GDM1 (cell line): Measurements from ENCODE around the gene GRB7.

Experiments used
- DNase-seq: peaks from one replicate; lab custom pipeline; 2025; lab: John Stamatoyannopoulos, UW

Gene GRB7

DNA sequence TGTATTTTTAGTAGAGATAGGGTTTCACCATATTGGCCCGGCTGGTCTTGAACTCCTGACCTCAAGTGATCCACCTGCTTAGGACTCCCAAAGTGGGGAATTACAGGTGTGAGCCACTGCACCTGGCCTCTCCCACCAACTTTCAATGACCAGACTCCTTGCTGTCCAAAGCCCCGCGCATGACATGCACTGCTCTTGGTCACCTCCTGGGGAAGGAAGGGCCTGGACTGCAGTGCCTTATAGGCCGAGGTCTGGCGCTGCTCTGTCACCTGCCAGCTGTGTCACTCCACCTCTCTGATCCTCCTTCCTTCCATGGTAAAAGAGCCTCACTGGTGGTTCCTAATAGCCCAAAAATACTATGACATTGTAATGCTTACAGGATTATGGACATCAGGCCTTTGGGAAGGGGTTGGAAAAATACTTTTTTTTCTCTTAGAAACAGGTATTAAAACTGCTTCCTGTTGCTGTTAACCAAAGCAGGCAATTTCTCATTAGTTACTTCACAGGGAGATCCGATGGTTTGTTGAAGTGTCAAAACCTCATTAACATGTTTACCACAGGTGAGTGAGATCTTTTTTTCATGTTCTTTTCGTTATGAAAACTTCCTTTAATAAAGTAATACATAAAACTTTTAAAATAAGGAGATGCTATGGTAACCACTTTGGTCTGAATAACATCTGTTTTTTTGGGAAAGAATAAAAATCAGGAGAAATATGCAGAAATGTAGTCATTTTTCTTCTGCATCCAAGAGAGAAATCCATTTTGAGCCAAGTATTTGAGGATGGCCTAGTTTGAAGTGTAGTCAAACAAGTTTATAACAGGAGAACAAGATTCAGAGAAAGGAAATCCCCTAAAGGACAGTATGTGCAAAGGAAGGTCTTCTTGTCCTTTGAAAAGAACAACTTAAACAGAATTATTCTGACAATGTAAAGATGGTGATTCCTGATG is 35.5 kb downstream of the GRB7 start:
- no peak for DNase-seq

DNA sequence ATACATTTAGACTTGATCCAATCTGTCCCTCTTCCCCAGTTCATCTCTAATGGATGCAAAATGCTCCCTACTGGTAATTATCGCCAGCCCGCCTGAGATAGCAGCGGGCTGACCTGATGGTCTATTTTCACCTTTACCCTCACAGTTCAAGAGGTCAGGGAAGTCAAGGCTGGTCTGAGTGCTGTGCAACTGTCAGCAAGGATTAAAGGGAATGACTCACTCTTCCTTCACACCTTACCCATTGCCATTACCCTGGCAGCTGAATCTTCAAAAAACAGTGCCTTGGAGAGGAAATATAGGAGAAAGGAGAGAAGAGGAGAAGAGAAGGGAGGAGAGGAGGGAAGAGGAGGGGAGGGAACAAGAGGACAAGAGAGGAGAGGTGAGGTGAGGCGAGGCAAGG is 36.3 kb downstream of the GRB7 start:
- DNase-seq, result no peak

DNA sequence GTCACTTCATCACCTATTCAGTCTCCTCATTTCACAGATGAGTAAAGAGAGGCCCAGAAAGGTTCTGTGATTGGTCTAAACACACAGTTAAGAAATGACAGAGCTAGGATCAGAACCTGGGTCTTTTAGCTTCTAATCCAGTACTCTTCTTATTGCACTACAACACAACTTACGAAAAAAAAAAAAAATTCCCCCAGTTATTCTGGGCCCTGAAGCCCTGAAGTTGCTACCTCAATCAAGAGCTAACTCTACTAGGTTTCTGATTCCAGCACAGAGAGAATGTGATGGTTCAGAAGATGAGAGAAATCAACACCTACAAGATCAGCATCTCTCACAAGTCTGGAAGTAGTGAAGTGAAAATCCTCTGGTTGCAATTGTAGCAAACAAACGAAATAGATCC is 37.3 kb downstream of the GRB7 start:
- no peak for DNase-seq

DNA sequence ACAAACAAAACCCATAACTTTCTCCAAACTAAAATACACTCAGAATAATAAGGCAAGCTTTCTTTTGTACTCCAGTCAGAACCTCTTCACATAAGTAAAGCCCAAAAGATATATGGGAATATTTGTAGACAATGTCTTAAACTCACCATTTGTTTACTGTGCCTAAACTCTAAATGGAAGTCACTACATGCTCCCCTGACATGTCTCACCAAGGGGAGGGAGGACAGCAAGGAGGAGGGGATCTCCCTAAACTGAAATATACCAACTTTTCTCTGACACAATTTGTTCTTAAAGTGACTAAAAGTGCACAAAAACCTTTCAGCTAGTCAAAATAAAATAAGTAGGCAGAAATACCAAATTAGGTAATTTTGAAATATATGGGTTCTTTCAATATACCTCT is 38.5 kb downstream of the GRB7 start:
- no peak for DNase-seq

DNA sequence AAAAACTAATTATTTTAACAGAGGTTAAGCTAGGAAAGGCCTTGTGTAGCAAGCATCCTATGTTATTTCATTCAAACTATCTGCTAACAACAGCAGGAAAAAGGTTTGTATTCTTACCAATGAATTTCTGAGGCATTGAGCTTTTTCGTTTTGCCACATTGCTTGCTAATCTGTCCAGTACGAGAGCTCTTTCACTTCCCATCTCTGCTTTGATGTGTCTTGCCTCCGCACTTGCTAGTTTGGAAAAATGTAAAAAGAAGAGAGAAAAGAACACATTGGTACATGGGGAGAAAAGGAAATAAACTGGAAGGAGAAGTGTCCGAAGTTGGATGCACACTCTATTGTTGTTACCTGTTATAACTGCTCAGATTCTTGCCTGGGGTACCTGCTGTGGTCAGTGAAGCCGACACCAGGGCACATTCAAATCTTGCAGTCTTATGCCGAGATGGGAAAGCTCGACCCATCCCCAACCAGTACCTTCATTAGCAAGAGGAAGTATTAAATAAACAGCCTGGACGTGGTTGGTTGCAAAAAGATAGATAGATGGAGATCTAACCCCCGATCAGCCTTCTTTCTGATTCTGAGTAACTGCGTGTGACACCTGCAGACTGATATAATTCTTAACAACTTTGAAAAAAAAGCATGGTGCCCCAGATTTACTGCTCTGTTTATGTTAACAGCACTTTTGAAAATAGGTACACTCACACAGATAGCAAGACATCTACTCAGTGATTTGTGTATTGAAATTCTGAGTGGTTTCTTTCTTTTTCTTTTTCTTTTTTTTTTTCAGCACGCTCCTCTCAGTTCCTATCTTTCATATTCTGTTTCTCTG is 40.0 kb downstream of the GRB7 start:
- DNase-seq, result no peak

DNA sequence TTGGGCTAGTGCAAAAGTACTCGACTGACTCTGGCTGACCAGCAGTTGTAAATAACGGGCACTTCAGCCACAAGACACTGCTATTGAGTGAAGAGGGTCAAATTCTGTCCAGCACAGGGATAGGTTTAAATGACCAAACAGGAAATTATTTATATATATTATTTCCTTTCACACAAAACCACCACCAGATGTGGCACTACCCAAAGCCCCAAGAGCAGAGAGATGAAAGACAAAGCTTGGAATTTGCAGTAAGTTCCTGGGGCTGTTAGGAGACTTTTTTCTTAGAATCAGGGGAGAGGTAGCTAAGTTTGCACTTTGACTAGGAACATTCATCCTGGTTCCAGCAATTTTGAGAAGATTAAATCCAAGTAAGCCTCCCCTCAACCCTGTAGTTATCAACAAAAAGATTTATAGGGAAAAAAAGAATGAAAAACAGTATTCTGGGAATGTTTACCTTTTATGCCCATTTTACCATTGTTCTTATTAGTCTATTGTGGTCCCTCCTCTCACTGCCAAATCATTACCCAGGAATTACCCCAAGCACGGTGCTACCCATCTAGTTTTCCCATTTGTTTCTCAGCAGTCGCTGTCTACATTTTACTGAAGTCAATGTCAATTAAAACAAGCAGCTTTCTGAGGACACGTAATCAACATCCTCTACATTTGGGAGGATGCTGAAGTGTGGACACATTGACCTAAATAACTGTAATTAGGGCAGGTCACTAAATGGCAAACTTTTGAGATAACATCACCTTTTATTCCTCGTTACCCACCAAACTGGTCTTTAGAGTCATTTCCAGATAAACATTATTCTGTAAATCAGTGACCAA is 43.5 kb downstream of the GRB7 start:
- no peak for DNase-seq

DNA sequence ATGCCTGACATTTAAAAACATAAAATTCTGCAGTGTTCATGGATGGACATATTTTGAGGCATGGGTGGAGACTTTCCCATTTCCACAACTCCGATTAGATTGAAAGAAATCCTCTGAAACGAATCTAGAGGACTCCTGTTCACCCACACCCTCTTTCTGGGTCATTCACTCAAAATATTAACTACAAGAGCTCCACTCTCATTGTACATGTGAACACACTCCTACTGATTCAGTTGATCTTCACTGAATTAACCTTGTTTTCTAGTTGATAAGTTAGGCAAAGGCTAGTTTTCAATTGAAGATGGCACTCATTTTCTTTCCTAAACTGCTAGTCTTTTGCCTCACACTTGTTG is 44.1 kb downstream of the GRB7 start:
- no peak for DNase-seq

DNA sequence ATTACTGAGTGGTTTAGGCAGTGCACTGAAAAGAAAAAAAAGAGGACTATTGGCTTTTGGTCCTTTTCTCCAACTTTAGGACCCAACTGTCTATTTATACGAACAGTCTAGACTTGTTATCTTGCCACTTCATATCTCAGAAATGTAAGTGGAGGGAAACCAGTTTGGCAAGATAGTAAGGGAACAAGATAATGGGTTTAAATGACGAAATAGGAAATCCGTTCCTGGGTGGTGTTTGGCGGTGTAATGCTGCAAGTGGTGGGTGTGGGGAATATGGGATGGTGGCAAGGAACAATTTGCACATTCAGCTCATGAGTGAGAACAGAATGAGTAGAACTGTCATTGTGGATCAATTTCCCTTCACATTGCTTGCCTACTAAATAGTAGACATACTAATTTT is 44.7 kb downstream of the GRB7 start:
- no peak for DNase-seq

DNA sequence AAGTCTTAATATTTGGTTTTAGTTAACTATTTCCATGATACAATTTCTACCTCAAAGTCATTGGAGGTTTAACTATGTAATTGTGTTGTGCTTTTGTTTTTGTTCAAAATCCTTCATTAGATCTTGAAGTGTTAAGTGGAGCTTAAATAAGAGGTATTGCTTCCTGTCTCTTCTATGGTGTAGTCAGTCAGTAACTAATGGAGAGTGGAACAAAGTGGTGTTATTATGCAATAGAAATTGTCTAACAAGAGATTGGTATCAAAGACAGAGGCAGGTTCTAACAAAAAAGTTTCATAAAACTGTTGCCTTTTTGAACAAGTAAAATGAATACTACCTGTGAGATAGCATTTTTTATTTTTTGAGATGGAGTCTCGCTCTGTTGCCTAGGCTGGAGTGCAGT is 45.2 kb downstream of the GRB7 start:
- no peak for DNase-seq

DNA sequence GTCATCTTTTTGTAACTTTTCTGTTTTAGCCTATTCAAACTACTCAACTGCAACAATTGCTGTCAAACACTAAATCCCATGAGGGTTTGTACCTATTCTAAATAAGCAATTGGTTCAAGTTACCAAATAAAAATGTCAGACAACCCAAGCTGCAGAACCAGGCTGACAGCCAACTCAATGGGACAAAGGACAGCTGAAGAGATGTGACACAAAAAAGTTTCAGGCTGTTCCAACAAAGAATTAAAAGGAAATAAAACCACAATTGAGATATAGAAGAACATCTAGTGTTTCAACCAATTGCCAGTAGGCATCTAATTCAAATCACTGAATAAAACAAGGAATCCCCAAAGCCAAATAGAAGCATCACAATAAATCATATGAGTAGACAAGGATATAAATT is 49.3 kb downstream of the GRB7 start:
- DNase-seq, result no peak

DNA sequence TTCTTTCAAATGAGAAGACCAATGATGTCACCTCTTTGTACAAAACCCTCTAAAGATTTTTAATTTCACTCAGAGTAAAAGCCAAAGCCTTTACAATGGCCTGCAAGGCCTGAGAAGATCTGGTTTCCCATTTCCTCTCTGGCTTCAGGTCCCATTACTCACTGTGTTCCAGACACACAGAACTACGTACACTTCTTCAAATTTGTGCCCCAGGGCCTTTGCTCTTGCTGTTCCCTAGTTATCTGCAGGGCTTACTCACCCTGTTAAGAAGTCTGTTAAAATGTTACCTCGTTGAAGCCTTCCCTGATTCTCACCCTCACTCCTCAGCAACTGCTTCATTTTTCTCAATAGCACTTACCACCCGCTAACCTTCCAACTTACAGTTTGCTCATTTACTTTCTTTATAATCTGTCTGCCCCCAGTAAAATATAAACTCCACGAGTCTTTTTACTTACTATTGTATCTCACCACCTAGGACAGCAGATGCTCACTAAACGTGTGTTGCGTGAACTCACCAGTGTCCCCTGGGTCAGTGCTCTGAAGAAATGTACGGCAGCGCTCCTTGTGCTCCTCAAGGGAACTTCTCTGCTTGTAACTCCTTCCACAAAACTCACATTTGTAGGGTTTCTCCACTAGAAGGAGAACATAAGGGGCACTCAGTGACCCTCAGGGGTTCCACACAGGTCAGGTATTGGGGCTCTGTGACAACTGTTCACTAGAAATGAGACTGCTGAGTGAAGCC is 50.2 kb downstream of the GRB7 start:
- no peak for DNase-seq

DNA sequence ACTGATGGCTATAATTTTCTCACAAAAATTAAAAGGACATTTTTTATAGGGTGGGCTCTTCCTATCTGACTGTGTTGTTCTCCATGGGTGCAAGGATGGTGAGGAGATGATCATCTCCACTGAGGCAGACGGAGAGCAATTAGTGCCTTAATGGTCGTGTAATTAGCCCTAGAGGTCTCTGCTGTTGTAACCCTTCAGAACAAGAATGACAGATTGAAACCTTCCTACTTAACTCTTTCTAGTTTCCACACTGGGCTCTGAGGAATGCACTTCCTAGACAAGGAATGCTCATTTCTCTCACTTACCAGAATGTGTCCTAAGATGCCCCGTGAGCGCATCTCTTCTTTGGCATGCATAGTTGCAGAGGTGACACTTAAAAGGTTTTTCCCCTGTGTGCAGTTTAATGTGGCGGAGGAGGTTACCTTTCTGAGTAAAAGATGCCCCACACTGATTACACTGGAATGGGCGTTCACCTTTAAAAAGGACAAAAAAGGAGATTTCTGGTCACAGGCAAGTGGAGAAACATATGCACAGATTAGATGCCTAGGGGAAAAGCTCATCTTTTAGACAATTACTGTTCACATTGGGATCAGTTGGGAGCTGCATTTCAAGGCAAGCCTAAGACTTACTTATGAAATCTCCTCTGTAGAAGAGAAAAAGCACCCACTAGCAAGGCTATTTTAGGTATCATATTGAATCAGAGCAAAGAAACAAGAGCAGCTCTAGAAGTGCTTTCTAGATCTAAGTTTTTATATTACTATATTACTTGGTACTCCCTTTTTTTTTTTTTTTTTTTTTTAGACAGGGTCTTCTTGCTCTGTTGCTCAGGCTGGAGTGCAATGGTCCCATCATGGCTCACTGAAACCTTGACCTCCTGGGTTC is 53.6 kb downstream of the GRB7 start:
- DNase-seq, result no peak

DNA sequence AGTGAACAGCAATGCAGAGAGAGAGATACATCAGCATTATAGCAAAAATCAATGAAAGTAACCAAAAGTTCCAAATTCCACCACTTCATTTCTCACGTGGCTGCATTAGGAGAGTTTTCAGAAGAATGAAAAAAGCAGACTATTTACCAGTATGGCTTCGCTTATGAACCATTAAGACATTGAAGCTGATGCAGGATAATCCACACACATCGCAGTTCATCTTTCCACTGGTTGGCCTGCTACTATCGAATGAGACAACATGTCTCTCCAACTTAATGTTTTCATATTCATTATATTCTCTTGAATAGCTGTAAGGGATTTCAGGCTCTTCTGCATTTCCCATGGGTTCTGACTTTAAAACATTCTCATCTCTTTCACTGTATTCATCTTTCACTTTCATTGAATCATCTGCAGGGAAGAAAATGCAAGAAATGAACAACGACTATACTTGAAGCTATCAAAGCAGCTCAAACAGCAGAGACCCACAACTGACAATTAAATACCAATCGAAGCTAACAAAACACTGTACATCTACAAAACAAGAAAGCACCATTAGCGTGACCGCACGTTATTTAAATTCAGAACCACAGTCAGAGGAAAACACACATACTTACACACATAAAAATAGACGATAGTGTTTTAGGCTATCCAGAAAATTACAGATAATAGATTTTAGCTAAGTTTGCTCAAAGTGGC is 54.9 kb downstream of the GRB7 start:
- DNase-seq, result no peak

DNA sequence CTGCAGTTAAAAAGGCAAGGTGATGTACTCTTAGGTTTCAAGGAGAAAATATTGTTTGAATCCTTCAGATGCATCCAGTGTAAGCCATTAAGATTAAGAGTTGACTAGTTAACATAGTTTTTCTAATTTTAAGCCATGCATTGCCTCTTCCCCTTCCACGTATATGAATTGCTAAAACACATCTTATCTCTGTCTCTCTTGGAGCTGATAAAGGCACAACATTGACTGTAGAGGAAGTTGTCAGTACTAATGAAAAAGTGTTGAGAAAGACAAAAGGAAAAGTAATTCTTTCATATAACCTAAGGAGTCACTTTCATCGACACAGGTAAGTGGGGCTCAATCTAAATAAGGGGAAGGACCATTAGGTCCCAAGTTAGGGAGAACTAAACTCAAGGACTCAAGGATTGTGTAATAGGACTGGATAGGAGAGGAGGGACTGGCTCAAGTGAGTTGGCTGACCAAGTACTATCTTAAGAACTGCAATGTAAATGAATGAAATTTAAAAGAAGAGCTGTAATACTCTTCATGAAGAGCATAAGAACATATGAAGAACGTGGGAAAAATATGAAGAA is 55.6 kb downstream of the GRB7 start:
- DNase-seq, result no peak

DNA sequence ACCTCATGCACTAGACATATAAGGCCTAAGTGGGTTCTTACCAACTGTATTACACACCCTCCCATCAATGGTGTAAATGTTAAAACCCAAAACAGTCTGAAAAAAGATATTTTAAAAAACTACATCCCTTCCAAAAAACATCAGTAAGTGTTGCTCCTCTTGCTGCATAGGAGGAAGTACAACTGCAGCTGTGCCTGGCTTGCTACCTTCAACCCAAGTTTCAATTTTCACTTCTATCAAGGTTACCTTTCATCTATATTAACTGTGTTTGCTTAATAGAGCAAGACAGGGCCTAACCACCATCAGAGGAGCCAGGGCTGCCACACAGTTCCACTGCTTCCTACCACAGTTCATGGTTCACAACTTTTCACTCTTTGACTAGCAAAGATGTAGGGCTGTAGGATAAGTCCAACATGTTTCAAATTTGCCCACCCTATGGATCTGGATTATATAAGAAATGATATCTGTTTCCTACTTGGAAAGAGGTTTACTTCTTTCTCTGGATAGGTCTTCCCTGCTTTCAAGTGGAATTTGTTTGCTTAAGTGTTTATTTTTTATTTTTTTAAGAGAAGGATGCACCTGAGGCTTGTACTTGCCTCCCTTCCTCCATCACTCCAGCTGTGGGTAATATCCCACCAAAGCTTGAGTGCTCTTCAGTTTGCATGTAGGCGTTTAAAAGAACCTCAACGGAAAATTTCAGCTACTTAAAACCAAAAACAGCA is 56.7 kb downstream of the GRB7 start:
- no peak for DNase-seq
